Sigmoid colon (tissue), 7 donors: ENCODE results near the gene RALA. TPM values are rescaled to one million over a fixed set of nuclear protein-coding genes. Genes with fewer than 3 reads are reported as not detected.
A peak's percentile ranks its signal among the peaks of the same experiment; 100 is the strongest.

Source experiments
- DNase-seq: peaks from one replicate; pipeline ENCODE4 v3.0.0-alpha.2; 2019
- H3K27ac ChIP-seq, 4 donors: fragments of 200-600 bp; sonication (generic); one replicate each; pipeline ENCODE4 v1.5.1; 2016 to 2019; ENCODE audit warnings: mild to moderate bottlenecking in 1 of 4
- H3K27me3 ChIP-seq, 3 donors: fragments of 200-600 bp; sonication (generic); one replicate each; pipeline ENCODE4 v1.5.1; 2019; ENCODE audit warnings: mild to moderate bottlenecking in 1 of 3
- H3K36me3 ChIP-seq, 4 donors: fragments of 200-600 bp; sonication (generic); one replicate each; pipeline ENCODE4 v1.5.1; 2016 to 2019
- H3K4me1 ChIP-seq, 4 donors: fragments of 200-600 bp; sonication (generic); one replicate each; pipeline ENCODE4 v1.5.1; 2017 to 2019
- H3K4me3 ChIP-seq, 4 donors: fragments of 200-600 bp; sonication (generic); one replicate each; pipeline ENCODE4 v1.5.1; 2017 to 2019; ENCODE audit warnings: mild to moderate bottlenecking in 2 of 4, moderate library complexity in 1 of 4
- H3K9me3 ChIP-seq, 4 donors: fragments of 200-600 bp in 3 of 4; sonication (generic) in 3 of 4; one replicate each; pipeline versions ENCODE4 v1.5.1 to v1.6.1; 2013 to 2019
- CTCF ChIP-seq, 4 experiments: fragments of 450-650 bp in 3 of 4; fragments of 200-600 bp in 1 of 4; IDR thresholded peaks; one replicate each; pipeline ENCODE4 v1.5.1; 2016 to 2019; ENCODE audit warnings: antibody characterized with exemption in 4 of 4, mild to moderate bottlenecking in 3 of 4, moderate library complexity in 2 of 4
- EP300 ChIP-seq, 4 donors: sonication (generic); formaldehyde crosslinking; IDR thresholded peaks; one replicate each; pipeline ENCODE4 v1.6.1; 2017; ENCODE audit warnings: antibody characterized with exemption in 4 of 4
- POLR2A ChIP-seq, 2 donors: fragments of 450-650 bp; IDR thresholded peaks; one replicate each; pipeline ENCODE4 v1.6.1; 2016; ENCODE audit warnings: antibody characterized with exemption in 2 of 2, mild to moderate bottlenecking in 2 of 2, moderate library complexity in 2 of 2
- POLR2AphosphoS5 ChIP-seq, 4 donors: sonication (generic); formaldehyde crosslinking; IDR thresholded peaks; one replicate each; pipeline ENCODE4 v1.6.1; 2017; ENCODE audit warnings: antibody characterized with exemption in 4 of 4
- WGBS, 2 donors: extraction: QIAGEN DNeasy Blood & Tissue Kit; methylation state at CpG; one replicate each; pipeline ENCODE4 v1.1.7; 2013; 5-methylcytosine and 5-hydroxymethylcytosine counted together
- intact Hi-C: fragments of 100-400 bp; cut with DNase I; formaldehyde crosslinking; loops from one replicate; pipeline ENCODE4 v1.15.1; 2023
- polyA plus RNA-seq, 3 donors: library from polyadenylated mRNA; stranded (reverse); fragments of 200-250 nt; gene quantifications; one replicate each; pipeline ENCODE4 v1.2.3, GENCODE V29; 2013
- total RNA-seq, 4 donors: library from RNA; depleted of rRNA; stranded (reverse); fragments of >200 nt; gene quantifications; one replicate each; pipeline ENCODE4 v1.1.0, GENCODE V29; 2016
- donor health status: healthy with polysubstance abuse.
- donor health status: Bipolar disorder and iron deficiency.
- donor health status: healthy.

Gene RALA, protein sequence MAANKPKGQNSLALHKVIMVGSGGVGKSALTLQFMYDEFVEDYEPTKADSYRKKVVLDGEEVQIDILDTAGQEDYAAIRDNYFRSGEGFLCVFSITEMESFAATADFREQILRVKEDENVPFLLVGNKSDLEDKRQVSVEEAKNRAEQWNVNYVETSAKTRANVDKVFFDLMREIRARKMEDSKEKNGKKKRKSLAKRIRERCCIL
- total RNA-seq, result 10 to 100 TPM; 11.5 to 19.6 (median 15.5) TPM
- 10 to 100 TPM; 42.2 to 68.0 (median 47.4) TPM for polyA plus RNA-seq

DNA sequence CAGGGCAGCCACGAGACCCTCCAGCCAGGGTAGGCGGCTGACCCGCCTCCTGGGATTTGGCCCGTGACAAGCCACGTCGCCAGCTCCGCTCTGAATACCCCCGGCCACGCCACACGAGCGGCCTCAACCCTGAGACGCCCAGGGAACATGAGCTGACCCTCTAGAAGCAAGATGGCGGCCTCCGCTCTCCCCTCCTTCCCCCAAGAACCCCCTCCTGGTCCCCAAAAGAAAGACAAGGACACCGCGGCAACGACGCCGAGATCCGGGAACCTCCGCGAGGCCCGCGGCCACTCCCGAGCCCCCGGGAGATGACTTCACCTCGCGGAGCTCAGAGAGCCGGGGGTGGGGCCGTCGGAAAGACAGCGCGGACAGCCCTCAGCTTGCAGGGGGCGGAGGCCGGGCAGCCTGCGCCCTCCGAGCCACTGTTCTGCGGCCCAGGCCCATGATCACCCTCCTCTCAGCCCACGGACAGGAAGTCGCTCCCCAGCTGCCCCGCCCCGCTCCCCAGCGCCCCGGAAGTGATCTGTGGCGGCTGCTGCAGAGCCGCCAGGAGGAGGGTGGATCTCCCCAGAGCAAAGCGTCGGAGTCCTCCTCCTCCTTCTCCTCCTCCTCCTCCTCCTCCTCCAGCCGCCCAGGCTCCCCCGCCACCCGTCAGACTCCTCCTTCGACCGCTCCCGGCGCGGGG is at the start of gene RALA:
Gene RALA (plus strand): TSS at position 526 of the 685 bp plus-strand sequence. CDS start 63,096 bp downstream, outside the sequence.
- Histone ChIP-seq H3K27me3 (no peaks in the 10 kb centered on the region), H3K27ac (peak within 1 kb of the TSS; percentile 84 to 90 (median 88)), H3K4me1 (peaks cover 0 to 39% (median 29%) of the 10 kb centered on the region in 4 donors), H3K4me3 (peak within 1 kb of the TSS; percentile 77 to 96 (median 89)), H3K9me3 (no peaks in the 10 kb centered on the region), H3K36me3 (no peaks in the 10 kb centered on the region)
- TF ChIP-seq POLR2AphosphoS5 (IDR thresholded peaks at IDR 0.05), result peak; percentile 63 to 87 (median 86)
- no peak for TF ChIP-seq CTCF (IDR thresholded peaks at IDR 0.05)
- no peak for TF ChIP-seq EP300 (IDR thresholded peaks at IDR 0.05)
- TF ChIP-seq POLR2A (IDR thresholded peaks at IDR 0.05), result peak; percentile 62 to 67
- DNase-seq, result peak; percentile 96
- intact Hi-C loops, result loop anchor here (2.0 kb wide), 2 partner anchors 40 to 110 kb away; no protein-coding TSS in a partner anchor
- WGBS, 2 donors, result 1% methylated on average over 56 of the region's 56 CpGs

DNA sequence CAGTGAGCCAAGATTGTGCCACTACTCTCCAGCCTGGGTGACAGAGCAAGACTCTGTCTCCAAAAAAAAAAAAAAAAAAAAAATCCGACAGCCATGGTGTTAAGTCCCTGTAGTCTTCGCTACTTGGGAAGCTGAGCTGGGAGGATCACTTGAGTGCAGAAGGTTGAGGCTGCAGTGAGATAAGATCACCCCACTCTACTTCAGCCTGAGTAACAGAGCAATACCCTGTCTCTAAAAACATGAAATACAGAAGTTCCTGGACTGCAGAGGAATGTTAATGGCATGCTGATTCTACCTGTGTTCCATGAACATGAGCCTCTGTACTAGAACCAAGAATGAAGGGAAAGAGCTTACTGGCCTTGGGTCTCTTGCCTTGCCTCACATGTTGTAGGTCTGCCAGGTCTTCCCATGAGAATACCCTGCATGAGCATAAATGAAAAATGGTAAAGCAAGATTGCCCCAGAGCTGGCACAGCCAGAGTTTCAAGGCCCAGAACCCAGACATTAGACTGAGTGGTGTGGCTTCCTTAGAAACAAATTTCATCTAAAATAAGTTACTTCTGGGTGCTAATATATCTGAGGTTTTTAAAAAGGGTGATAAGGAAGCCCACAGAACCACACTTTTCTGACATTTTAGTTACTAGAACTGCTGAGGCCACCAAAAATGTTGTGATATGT is 48.6 kb upstream of the RALA start:
- intact Hi-C loops, result no loop called here
- no peak for TF ChIP-seq CTCF (IDR thresholded peaks at IDR 0.05)
- TF ChIP-seq EP300 (IDR thresholded peaks at IDR 0.05), result no peak
- no peak for TF ChIP-seq POLR2AphosphoS5 (IDR thresholded peaks at IDR 0.05)
- no peak for TF ChIP-seq POLR2A (IDR thresholded peaks at IDR 0.05)
- Histone ChIP-seq H3K9me3 (no peaks in the 10 kb centered on the region), H3K36me3 (peaks cover 0 to 55% (median 3%) of the 10 kb centered on the region in 4 donors), H3K4me1 (no peaks in the 10 kb centered on the region), H3K4me3 (no peak overlapping the region), H3K27me3 (no peaks in the 10 kb centered on the region), H3K27ac (no peak overlapping the region)
- 96 to 100% methylated on average over 2 of the region's 2 CpGs for WGBS, 2 donors
- no peak for DNase-seq

- Histone ChIP-seq H3K27ac (no peak overlapping the region), H3K27me3 (no peaks in the 10 kb centered on the region), H3K4me1 (no peaks in the 10 kb centered on the region), H3K36me3 (peaks cover 0 to 36% (median 0%) of the 10 kb centered on the region in 4 donors), H3K9me3 (no peaks in the 10 kb centered on the region), H3K4me3 (no peak overlapping the region)
- 93 to 95% methylated on average over 27 of the region's 27 CpGs for WGBS, 2 donors
- no peak for DNase-seq
- no peak for TF ChIP-seq EP300 (IDR thresholded peaks at IDR 0.05)
- intact Hi-C loops, result no loop called here
Observed at GRCh38 chr7:39577229-39577874, 46.0 kb upstream of the RALA start.

GRCh38 chr7:39580149-39580874 is 43.1 kb upstream of the RALA start:
- no peaks in the 10 kb centered on the region for H3K27me3 ChIP-seq
- TF ChIP-seq POLR2A (IDR thresholded peaks at IDR 0.05) (no peak), CTCF (IDR thresholded peaks at IDR 0.05) (peak; percentile 50 to 82 (median 70)), POLR2AphosphoS5 (IDR thresholded peaks at IDR 0.05) (peak in 1 of 4 donors; percentile 25), EP300 (IDR thresholded peaks at IDR 0.05) (no peak)
- no peak overlapping the region for H3K27ac ChIP-seq
- intact Hi-C loops, result loop anchor here (1.0 to 10.0 kb wide), 3 partner anchors 152 to 474 kb away; no protein-coding TSS in a partner anchor
- peak; percentile 89 for DNase-seq
- WGBS, 2 donors, result 13 to 28% methylated on average over 8 of the region's 8 CpGs
- H3K36me3 ChIP-seq, result peaks cover 0 to 17% (median 0%) of the 10 kb centered on the region in 4 donors
- no peak overlapping the region for H3K4me3 ChIP-seq
- H3K4me1 ChIP-seq, result no peaks in the 10 kb centered on the region
- no peaks in the 10 kb centered on the region for H3K9me3 ChIP-seq
